NCI-H446 treated with DMSO at 0.1 percent for 48 hours (cell line): ENCODE measurements around the gene TERT.
"Not testable (repeated sequence)": the region's sequence is repeated elsewhere in the genome, so short reads cannot be mapped to it uniquely, and the experiment has no call there.

ENCODE experiments used
- DNase-seq: peaks from one replicate; lab custom pipeline; 2025; lab: John Stamatoyannopoulos, UW

The TERT gene

DNA sequence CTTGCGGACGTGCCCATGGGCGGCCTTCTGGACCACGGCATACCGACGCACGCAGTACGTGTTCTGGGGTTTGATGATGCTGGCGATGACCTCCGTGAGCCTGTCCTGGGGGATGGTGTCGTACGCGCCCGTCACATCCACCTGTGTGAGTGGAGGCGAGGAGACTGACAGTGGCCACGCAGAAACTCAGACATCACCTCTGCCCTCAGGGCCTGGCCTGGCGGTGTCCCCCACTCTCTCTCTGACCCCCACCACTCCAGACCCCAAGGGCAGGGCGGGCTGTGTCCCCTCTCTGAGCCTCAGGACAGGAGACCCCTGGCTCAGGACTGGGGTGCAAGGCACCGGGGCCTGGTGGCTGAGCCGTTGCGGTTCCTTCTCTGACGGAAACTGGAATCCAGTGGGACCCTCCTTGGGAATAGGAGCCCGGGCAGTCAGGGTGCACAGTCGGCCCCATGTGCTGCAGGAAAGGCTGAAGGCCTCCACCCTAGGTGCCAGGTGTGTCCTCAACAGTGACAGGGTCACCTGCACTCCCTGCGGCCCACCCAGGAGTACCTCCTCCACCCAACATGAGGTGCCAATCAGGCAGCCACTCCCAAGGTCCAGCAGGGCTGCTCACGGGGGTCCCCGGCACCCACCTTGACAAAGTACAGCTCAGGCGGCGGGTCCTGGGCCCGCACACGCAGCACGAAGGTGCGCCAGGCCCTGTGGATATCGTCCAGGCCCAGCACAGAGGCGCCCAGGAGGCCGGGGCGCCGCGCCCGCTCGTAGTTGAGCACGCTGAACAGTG, 16.0 kb downstream of the TERT start:
- no peak for DNase-seq

- DNase-seq, result no peak
These were observed 16.7 kb downstream of the TERT start for GRCh38 chr5:1278216-1278615.

DNA sequence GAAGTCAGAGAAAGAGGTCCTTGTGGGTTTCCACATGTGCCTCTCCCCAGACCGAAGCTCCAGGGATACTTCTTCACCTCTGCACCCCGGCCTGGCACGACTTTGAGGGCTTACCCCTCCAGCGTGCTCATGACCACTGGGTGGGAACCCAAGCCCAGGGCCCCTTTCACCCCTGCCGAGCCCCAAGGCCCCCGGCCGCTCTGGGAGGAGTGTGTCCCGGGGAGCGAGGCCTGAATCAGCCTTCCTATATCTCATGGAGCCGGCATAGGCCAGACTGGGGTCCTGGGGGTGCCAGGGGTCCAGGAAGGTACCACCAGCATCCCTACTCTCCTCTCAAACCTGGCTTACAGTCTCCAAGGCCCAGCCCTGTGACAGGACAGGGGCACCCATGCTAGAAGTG, 17.1 kb downstream of the TERT start:
- no peak for DNase-seq

DNA sequence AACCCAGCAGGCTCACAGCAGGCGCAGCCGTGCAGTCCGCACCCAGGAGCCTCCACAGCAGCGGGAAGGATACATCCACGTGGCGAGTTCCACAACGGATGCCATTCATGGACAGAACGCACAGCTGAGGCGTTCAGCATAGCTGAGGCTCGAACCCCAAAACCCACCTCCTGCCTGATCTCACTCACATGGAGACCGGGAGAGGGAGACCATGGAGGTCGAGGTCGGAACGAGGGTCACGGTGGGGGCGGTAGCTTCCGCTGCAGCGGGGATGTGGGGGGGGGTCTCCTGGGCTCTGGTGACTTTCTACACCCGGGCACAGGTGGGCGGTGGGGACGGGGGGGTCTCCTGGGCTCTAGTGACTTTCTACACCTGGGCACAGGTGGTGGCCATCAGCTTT, 17.5 kb downstream of the TERT start:
- DNase-seq, result no peak

DNA sequence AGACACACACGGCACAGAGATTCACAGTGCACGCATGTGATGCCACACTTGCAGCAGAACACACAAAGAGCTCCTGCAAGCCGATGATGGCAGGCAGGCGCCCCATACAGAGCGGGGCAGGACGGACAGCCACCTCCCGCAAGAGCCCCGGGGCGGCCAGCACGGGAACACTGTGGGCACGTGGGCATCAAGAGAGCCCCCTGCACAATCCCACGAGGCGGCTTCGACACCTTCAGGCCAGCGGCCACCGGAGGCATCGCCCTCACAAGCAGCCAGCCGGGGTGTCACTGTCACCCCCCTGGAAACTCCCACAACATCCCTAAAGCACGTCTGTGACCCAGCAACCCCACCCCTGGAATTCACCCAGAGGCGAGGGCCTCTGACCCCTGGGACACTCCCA, 17.9 kb downstream of the TERT start:
- no peak for DNase-seq

DNA sequence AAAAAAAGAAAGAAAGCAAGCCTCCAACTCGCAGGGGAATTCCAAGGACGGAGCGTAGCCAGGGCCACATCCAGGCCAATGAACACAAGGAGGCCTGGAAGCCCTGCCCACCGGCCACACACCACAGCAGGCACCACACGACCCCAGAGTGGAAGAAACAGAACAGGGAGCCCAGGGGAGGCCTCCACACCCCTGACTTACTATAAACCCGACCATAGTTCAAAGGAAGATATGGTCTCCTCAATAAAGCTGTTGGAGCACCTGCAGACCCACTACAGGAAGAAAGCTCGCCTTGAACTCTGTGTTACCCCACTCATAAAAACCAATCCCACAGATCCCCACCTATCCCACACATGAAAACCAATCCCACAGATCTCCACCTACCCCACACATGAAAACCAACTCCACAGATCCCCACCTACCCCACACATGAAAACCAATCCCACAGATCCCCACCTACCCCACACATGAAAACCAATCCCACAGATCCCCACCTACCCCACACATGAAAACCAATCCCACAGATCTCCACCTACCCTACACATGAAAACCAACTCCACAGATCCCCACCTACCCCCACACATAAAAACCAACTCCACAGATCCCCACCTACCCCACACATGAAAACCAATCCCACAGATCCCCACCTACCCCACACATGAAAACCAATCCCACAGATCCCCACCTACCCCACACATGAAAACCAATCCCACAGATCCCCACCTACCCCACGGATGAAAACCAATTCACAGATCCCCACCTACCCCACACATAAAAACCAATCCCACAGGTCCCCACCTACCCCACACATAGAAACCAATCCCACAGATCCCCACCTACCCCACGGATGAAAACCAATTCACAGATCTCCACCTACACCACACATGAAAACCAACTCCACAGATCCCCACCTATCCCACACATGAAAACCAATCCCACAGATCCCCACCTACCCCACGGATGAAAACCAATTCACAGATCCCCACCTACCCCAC, 19.2 kb downstream of the TERT start:
- DNase-seq, result not testable (repeated sequence)

- DNase-seq, result no peak
These were observed 20.4 kb downstream of the TERT start for GRCh38 chr5:1274471-1274870.

- no peak for DNase-seq
These were observed 21.1 kb downstream of the TERT start for GRCh38 chr5:1273745-1274144.

DNA sequence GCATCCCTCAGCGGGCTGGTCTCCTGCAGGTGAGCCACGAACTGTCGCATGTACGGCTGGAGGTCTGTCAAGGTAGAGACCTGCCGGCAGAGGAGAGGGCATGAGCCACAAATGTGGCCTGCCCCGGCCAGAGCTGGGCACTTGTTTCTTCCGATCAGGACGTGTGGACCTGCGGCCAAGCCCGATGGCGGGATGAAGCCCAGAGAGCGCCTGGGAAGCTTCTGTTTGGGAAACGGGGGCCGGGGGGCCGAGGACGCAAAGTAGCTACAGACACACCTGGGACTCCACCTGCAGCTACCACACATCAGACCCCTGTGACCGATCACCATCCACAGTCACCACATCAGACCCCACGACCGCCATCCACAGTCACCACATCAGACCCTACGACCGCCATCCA, 22.7 kb downstream of the TERT start:
- DNase-seq, result no peak

GRCh38 chr5:1270933-1271914, 23.6 kb downstream of the TERT start:
- no peak for DNase-seq

DNA sequence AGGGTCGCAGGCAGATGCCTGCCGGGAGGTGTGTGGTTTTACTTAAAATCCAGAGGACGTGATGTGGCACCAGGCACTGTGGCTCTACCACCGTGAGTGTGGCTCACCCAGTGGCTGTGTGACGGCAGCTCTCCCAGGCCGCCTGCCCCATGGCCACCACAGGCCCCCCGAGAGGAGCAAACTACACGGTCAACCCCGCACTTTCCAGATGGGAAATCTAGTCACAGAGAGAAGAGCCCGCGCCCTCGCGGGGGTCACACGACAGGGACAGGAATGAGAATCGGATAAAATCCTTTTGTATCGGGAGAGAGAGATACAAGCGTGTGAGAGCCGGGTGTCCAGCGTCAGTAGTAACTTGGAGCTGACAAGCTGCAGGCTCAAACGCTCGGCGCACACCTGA, 24.4 kb downstream of the TERT start:
- DNase-seq, result no peak

GRCh38 chr5:1268666-1269065, 26.2 kb downstream of the TERT start:
- DNase-seq, result no peak

DNA sequence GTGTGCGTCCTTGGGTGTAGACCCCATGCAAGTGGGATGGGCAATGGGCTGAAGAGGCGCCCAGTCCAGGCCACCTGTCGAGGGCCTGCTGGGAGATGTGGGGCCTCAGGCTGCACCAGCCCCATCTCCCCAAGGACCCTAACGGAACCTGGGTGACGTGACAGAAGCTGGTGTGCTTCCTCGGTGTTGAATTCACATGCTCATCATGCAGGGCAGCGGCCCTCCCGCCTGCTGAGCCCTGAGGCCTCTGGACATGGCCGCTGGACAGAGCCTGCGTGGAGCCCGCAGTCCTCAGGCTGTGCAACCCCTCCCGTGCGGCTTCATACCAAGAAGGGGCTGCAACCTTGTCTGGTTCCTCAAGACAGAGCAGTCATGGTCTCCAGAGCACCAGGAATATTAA, 26.8 kb downstream of the TERT start:
- no peak for DNase-seq

DNA sequence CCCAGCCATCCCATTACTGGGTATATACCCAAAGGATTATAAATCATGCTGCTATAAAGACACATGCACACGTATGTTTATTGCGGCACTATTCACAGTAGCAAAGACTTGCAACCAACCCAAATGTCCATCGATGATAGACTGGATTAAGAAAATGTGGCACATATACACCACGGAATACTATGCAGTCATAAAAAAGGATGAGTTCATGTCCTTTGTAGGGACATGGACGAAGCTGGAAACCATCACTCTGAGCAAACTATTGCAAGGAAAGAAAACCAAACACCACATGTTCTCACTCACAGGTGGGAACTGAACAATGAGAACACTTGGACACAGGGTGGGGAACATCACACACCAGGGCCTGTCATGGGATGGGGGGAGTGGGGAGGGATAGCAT, 27.4 kb downstream of the TERT start:
- not testable (repeated sequence) for DNase-seq

DNA sequence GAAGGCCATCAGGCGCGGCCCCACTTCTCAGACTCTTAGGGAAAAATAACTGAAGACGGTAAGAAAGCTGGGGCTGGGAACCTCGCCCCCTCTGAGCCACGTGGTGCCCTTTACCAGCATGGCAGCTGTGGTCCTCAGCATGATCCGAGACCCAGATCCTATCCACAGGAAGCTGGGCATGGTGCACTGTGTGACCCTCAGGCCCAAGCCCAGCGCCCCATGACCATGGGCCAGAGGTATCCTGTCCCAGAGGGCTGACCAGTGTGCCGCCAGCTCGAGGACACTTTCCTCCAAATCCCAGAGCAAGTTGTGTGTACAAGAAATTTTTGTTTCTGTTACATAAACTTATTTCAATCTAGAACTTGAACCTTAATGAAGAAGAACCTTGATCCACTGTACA, 28.1 kb downstream of the TERT start:
- no peak for DNase-seq

DNA sequence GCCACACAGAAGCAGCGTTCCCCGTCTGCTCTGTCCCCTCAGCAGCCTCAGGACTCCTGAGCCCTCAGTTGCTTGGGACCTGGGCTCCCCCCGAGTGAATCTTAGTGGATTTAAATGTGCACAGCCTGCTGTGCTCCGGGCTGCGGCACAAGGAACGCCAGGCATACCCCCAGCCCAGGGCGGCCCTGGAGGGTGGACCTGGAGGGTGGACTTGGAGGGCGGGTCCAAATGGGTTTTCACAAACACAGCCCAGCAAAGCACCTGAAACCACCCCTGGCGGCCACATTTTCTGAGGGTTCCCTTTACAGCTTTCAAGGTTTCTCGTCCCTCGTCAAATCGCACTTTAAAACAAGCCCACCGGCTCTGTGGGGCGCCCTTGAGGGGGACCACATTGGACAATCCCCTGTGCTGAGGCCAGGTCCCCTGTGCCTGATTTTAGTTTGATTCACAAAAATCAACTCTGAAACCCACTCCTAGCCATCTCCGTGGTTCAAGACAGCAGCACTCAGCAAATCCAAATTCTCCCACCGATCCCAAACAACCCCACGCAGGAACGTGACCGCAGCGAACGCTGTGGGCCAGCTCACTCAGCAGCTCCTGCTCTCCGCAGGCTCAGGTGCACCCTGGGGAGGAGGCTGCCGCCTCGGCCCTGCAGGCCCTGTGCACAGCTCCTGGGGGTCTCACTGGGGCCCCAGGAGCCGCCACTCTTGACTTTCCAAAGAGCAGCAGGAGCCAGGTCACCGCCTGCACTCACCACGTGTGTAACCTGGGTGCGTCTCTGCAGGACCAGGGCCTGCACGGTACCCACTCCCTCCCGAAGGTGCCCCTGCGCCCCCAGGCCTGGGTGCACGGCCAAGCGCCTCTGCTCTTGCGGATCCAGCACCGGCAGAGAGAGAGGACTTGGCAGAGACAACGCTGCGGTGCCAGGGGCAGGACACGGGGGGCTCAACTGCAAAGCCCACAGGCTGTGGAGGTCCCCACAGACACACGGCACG, 29.1 kb downstream of the TERT start:
- DNase-seq, result no peak

DNA sequence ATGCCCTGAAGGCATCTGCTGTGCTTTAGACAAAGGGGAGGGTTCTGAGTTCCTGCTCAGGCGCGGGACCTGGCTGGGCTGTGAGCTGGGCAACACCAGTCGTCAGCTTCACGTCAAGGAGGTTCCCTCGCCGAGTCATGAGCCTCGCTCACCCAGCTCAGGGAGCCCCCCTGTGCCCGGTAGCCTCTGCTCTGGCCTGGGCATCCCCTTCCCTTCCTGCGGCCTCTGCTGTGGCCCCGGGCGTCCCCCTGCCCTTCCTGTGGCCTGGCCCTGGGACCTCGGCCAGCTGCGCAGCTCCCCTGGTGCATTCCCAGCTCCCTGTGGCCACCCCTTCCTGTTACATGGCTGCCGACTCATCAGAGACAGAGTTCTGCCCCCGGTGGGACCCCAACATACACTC, 29.8 kb downstream of the TERT start:
- DNase-seq, result no peak

DNA sequence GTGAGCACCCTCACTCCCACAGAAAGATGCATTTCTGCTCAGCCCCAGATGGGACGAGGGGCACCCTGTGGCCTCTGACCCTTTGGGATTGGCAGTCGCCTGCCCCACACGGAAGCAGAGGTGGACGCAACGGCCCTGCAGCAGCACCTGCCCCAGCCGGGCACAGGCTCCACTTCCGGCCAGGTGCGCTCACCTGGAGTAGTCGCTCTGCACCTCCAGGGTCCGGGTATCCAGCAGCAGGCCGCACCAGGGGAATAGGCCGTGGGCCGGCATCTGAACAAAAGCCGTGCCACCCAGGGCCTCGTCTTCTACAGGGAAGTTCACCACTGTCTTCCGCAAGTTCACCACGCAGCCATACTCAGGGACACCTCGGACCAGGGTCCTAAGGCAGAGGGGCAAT, 30.7 kb downstream of the TERT start:
- no peak for DNase-seq

DNA sequence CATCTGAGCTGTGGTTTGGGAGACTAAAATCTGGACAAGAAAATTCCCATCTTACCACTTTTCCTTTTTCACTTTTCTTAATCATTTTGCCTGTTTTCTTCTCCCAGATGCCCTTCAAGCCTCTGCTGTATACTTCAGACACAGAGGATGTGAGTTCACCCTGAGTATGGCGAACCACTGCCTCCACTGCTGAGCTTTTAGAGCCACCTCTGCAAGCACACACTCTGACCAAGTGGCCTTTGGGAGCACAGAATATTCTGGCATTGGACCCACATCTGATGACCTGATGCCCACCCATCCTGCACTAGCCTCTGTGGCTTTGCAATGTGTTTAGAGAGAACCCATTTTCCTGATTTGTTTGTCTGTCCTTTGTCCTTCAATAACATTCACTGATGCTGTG, 32.5 kb downstream of the TERT start:
- DNase-seq, result no peak

DNA sequence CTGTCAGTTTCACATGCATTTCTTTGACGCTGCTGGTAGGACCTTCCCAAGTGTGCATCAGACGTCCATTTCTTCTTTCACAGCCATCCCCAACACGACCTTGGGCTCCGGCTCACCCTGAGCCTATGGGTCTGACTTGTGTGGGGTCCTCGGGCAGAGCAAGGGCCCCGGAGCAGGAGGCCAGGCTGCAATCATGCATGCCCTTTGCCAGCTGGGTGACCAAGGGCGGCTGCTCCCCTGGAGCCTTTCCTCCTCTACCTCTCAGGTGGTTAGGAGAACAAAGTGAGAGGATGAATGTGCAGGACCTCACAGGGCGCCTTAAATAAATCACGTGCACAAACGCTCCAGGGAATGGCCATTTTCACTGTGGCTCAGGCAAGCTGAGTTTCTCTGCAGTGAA, 33.2 kb downstream of the TERT start:
- no peak for DNase-seq
